ENCODE data around the gene TSKU.

The TSKU gene, protein sequence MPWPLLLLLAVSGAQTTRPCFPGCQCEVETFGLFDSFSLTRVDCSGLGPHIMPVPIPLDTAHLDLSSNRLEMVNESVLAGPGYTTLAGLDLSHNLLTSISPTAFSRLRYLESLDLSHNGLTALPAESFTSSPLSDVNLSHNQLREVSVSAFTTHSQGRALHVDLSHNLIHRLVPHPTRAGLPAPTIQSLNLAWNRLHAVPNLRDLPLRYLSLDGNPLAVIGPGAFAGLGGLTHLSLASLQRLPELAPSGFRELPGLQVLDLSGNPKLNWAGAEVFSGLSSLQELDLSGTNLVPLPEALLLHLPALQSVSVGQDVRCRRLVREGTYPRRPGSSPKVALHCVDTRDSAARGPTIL

DNA sequence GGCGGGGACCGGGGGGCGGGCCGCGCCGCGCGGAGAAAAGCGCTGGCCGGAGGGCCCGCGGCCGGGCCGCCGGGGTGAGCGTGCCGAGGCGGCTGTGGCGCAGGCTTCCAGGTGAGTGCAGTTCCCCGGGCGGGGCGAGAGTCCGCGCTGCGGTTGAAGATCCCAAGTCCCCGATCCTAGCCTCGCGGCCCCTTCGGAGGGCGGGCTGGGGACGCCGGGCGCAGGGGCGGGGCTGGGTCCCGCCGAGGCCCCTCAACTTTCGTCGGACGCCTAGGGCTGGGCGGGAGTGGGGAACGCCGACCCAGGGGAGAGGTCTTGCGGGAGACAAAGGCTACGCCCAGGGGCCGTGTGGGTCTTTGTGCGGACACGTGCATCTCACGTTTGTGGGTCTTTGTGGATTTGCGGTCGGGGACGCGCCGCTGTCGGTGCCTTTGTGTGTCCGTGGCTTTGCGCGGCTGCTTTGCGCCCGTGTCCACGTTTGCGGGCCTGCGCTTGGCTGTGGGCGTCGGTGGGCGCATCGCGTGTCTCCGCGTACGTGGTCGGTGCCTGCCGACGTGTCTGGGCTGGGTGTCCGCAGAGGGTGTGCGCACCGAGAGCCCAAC, at the start of gene TSKU:
TSKU (plus strand) TSS at position 63 of the 602 bp plus-strand sequence. CDS start 12,261 bp downstream, outside the sequence.
- TF ChIP-seq POLR2A (IDR thresholded peaks at IDR 0.05; ENCODE audit: low read length), result peak; percentile 38
- TF ChIP-seq GATA1 (IDR thresholded peaks at IDR 0.05; ENCODE audit: low read depth, low read length), result no peak
- peak; percentile 71 to 78 for DNase-seq

DNA sequence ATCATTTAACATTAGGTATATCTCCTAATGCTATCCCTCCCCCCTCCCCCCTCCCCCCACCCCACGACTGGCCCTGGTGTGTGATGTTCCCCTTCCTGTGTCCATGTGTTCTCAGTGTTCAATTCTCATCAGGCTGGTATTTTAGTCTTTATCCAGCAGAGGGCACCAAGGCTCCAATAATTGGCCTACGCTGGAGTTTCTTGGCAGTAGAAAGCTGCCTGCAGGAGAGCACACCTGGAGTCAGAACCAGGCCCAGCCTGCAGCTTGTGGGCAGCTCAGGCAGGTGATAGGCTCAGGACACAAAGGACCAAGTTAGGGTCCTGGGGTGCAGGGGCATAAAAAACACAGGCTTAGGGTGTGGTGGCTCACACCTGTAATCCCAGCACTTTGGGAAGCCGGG, 49.2 kb upstream of the TSKU start:
- peak; percentile 77 to 88 for DNase-seq

DNA sequence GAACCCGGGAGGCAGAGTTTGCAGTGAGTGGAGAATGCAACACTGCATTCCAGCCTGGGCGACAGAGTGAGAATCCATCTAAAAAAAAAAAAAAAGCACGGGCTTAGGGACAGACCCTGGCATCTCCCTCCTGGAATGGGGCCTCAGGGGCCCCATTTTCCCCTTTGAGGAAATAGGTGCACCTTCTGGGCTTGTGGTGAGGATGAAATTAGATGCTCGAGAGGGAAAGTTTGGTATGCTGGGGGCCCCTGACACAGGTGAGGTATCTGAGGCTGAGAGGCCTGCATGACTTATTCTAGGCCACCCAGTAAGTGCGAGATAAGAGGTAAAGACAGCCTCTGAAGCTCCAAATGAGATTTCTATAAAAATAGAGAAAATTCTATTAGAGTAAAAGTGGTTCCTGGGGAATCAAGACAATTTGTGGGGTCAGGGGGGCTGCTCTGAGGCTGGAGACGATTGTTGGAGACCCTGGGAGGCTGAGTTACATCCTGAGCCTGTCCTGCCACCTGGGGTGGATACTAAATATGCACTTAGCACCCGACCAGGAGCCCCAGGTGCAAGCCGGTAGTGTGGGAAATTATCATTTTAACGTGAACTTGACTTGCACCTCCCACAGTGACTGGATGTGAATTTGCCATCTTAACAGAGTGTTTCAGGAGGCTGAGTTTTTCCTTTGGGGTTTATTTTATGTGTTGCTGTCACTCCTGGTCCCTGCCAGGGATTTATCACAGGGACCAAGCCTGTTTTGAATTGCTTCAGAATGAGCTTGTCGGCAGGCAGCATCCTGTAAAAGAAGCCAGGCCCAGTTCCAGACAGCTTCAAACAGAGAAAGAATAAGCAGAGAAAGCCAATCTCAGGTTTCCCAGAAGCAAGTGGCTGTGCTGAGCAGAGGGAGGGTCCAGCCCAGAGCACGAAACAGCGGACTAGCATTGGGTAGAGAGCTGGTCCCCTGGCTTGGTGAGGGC, 48.4 kb upstream of the TSKU start:
- DNase-seq, result peak in 1 of 2 experiments; percentile 33
- TF ChIP-seq GATA1 (IDR thresholded peaks at IDR 0.05; ENCODE audit: low read depth, low read length) (no peak), POLR2A (IDR thresholded peaks at IDR 0.05; ENCODE audit: low read length) (no peak)

DNA sequence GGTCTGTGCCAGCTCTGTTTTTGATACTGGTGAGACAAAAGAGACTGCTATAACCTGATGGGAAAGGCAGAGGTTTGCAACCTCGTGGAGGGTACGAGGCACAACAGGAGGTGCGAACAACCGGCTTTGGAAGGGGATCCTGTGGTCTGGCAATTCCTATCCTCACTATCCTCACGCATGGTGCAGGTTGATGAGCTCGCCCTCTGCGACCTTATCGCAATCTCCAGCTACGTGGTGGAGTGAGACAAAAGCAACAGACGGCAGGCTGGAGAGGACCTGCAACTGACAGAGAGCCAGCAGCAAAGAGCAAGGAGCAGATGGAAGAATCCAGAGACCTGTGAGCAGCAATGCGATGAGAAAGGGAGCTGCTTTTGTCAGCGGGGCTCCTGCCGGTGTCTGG, 47.3 kb upstream of the TSKU start:
- TF ChIP-seq GATA1 (IDR thresholded peaks at IDR 0.05; ENCODE audit: low read depth, low read length) (no peak), POLR2A (IDR thresholded peaks at IDR 0.05; ENCODE audit: low read length) (no peak)
- DNase-seq, result peak; percentile 59 to 74

DNA sequence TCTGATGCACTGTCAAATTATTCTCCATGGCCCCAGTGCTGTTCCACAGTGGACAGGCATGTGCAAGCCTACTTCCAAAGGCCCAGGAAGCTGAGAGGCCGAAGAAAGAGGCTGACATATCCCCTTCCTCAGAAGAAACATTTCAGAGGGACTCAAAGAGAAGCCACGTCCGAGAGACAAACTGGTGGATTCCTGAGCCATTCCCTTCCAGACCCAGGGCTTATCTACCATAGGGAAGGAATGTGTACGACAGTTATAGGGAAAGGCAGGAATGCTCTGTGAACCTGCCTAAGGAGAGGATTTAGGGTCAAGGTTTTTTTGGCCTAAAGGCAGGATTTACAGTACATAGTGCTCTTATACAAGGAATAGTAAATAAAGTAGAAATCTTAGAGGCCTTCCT, 46.9 kb upstream of the TSKU start:
- no peak for TF ChIP-seq GATA1 (IDR thresholded peaks at IDR 0.05; ENCODE audit: low read depth, low read length)
- no peak for TF ChIP-seq POLR2A (IDR thresholded peaks at IDR 0.05; ENCODE audit: low read length)
- no peak for DNase-seq

DNA sequence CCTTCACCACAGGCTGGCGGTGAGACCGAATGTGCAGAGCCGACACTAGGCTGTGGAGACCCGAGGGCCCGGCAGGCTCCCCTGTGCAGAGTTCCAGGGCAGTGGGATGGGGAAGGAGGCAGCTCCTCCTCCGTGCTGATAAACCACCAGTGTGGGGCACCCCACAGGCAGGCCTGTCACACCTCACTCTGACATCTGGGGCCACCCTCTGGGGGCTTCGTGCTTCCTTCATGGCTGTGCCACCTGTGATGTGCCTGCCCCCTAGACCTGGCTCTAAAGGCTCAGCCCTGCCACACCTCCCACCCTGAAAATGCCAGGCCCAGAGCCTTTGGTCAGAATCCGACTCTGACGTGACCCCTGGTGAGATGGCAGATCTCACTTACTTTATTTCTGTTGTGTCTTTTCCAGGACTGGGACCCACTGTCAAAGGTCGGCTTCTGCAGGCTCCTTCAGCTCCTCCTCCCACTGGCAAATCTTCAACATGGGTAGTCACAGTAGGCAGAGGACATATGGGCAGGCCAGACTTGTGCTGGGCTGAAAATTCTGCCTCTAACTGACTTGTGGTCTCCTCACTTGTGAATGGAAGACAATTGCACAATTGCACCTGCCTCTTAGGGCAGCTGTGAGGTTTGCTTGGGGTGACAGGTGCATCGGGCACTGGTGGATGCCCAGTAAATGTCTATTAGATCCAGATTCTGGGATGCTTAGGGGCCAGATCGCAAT, 46.2 kb upstream of the TSKU start:
- DNase-seq, result no peak
- no peak for TF ChIP-seq POLR2A (IDR thresholded peaks at IDR 0.05; ENCODE audit: low read length)
- TF ChIP-seq GATA1 (IDR thresholded peaks at IDR 0.05; ENCODE audit: low read depth, low read length), result no peak

DNA sequence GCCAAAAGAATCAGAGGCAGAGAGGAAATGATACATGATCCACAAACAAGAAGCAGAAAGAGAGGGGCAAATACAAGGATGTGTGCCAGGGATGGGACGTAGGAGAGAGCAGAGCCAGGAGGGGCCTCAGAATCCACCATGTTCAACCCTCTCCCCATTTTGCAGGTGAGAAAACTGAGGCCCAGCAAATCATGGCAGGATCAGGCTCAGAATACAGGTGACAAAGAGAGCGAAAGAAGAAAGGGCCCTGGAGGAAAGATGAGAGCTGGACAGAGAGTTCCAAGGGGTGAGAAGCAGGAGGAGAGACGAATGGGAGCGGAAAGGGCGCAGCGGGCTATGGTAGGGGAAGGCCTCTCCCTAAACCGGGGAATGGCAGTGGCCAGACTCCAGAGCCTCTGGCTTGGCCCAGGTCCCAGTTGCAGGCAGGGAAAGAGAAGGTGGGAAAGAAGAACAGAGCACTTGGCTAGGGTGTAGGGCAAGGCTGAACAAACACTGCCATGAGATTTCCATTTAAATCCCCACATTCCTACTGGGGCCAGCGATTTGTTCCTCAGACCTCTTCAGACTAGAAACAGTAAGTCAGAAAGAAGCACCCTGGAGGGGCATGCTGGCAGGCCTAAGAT, 44.4 kb upstream of the TSKU start:
- TF ChIP-seq GATA1 (IDR thresholded peaks at IDR 0.05; ENCODE audit: low read depth, low read length) (no peak), POLR2A (IDR thresholded peaks at IDR 0.05; ENCODE audit: low read length) (no peak)
- DNase-seq, result no peak

DNA sequence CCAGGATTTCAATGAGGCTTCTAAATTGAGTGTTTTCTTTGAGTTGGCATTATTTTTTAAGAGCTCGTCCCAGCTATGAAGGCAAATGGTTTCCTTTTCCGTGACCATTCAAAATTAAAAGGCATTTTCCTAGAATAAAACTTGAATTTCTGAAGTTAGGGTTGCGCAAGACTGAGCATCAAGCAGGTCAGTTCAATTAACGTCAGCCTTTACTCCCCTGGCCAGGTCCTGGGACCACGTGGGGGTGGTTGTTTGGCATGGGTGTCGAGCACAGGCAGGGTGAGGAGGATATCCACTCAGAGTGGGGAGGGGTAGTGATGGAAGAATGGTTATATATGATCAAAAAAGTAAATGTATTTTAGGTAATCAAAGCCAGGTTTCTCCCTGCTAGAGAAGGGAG, 43.4 kb upstream of the TSKU start:
- TF ChIP-seq POLR2A (IDR thresholded peaks at IDR 0.05; ENCODE audit: low read length) (no peak), GATA1 (IDR thresholded peaks at IDR 0.05; ENCODE audit: low read depth, low read length) (no peak)
- no peak for DNase-seq

DNA sequence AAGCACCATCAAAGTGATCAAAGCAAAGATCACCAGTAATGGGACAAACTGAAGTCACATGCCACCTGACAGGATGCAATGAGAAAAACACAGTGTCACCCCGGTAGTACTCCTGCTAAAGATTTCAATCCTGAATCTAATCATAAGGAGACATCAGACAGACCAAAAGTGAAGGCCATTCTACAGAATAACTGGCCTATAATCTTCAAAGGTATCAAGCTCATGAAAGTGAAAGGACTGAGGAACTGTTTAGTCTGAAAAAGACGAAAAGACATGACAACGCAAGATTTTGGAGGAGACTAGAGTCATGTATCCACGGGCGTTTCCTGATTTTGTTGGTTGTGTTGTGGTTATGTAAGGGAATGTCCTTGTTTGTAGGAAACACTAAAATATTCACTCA, 42.4 kb upstream of the TSKU start:
- peak; percentile 39 to 56 for DNase-seq
- TF ChIP-seq POLR2A (IDR thresholded peaks at IDR 0.05; ENCODE audit: low read length), result no peak
- no peak for TF ChIP-seq GATA1 (IDR thresholded peaks at IDR 0.05; ENCODE audit: low read depth, low read length)

DNA sequence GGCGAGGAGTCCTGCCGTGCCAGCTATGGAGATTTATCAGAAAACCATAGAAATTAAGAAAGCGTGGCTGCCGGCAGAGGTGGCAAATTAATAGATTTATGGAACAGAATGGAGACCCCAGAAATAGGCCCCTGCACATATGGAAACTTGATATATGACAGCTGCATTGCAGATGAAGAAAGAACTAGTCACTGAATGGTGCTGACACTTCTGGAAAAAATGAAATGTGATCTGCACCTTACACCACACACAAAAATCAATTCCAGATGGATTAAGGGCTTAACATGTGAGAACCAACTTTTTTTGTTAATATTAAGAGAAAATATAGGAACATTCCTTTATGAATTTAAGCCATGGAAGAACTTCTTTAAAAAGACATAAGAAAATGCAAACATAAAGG, 40.3 kb upstream of the TSKU start:
- TF ChIP-seq POLR2A (IDR thresholded peaks at IDR 0.05; ENCODE audit: low read length) (no peak), GATA1 (IDR thresholded peaks at IDR 0.05; ENCODE audit: low read depth, low read length) (no peak)
- DNase-seq, result no peak

DNA sequence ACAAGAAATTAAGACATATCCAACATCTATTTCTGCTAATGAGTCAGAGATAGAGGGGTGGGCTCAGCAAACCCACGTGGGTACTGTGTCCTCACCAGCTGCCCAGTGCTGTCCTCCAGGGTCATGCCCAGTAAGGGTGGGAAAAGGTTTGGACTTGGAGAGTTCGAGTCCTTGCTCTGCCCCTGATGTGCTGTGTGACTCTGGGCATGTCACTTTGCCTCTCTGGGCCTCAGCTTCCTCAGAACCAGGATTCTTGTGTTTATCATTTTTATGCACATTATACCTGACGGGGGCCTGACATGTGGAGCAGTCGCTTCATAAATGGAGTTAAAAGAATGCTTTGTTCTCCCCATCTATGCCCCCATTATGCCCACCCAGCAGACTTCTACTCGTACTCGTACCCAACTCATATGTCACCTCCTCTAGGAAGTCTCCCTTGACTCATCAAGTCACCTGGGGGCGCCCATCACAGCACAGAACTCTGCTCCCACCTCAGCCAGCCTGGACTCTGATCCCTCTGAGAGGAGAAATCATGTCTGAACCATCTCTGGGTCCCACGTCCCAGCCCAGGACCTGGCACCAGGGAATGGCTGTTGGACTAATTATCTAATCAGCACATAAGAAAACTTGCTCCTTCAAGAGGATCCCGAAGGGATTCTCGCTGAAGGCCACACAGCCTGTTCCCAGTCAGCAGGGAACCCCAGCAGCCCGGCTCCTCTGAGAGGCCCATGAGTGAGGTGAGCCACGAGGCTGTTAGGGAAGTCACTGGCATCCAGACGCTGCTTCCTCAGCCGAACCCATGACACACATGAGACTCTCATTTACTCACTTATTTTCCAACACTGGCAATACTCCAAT, 38.7 kb upstream of the TSKU start:
- no peak for TF ChIP-seq GATA1 (IDR thresholded peaks at IDR 0.05; ENCODE audit: low read depth, low read length)
- TF ChIP-seq POLR2A (IDR thresholded peaks at IDR 0.05; ENCODE audit: low read length), result peak; percentile 23
- peak; percentile 78 to 79 for DNase-seq

DNA sequence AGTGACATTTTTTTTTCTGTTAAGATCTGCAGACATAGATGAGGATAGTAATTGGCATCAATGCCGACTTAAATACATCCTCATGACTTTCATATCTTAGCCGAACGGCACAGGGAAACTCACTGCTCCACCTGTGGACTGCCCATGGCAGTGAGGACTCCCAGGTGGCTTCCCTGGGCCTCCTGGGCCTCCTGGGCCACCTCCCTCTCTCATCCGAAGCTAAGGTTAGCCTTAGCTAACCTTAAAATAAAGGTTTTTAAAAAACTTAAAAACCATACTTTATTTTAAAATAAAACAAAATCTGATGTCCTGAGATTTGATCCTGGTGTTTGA, 38.1 kb upstream of the TSKU start:
- TF ChIP-seq POLR2A (IDR thresholded peaks at IDR 0.05; ENCODE audit: low read length) (no peak), GATA1 (IDR thresholded peaks at IDR 0.05; ENCODE audit: low read depth, low read length) (no peak)
- DNase-seq, result no peak
